AG09309 (cell line): ENCODE results near the gene MARK3.

Experiments
- DNase-seq: peaks from one replicate; pipeline ENCODE4 v3.0.0-alpha.2; 2010; ENCODE audit warnings: low read depth
- H3K4me3 ChIP-seq: 2 replicates; pipeline ENCODE4 v1.5.1; 2011; ENCODE audit warnings: mild to moderate bottlenecking, low read depth, low read length, moderate library complexity; ENCODE audit not compliant: control insufficient read depth
- TF ChIP-seq, protein P1 (sequence below): IDR thresholded peaks from 2 replicates; pipeline ENCODE4 v1.5.1; 2011; ENCODE audit warnings: mild to moderate bottlenecking, low read depth, low read length, inconsistent platforms; ENCODE audit not compliant: insufficient read depth, control insufficient read depth; ENCODE audit errors: missing control alignments

MARK3 gene

DNA sequence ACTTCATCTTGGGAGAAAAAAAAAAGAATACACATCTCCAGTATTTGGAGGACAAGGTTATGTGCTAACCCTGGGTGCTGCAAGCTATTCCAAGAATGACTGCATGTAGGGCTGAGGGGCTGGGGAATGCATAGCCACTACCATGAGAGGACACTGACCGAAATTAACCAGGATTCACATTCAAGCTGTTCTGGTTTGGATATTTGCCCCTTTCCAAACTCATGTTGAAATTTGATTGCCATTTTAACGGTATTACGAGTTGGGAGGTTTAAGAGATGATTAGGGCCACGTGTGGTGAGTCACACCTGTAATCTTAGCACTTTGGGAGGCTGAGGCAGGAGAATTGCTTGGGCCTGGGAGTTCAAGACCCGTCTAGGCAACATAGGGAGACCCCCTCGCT lies 18.5 kb upstream of the MARK3 start:
- no peak overlapping the region for H3K4me3 ChIP-seq
- TF ChIP-seq, protein P1, sequence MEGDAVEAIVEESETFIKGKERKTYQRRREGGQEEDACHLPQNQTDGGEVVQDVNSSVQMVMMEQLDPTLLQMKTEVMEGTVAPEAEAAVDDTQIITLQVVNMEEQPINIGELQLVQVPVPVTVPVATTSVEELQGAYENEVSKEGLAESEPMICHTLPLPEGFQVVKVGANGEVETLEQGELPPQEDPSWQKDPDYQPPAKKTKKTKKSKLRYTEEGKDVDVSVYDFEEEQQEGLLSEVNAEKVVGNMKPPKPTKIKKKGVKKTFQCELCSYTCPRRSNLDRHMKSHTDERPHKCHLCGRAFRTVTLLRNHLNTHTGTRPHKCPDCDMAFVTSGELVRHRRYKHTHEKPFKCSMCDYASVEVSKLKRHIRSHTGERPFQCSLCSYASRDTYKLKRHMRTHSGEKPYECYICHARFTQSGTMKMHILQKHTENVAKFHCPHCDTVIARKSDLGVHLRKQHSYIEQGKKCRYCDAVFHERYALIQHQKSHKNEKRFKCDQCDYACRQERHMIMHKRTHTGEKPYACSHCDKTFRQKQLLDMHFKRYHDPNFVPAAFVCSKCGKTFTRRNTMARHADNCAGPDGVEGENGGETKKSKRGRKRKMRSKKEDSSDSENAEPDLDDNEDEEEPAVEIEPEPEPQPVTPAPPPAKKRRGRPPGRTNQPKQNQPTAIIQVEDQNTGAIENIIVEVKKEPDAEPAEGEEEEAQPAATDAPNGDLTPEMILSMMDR: no peak
- peak; percentile 76 for DNase-seq

- no peak overlapping the region for H3K4me3 ChIP-seq
- no peak for DNase-seq
- TF ChIP-seq, protein P1: no peak
Measured at GRCh38 chr14:103367995-103368394, 17.2 kb upstream of the MARK3 start.

- TF ChIP-seq, protein P1: no peak
- no peak for DNase-seq
- H3K4me3 ChIP-seq: no peak overlapping the region
Measured at GRCh38 chr14:103370087-103370486, 15.1 kb upstream of the MARK3 start.

DNA sequence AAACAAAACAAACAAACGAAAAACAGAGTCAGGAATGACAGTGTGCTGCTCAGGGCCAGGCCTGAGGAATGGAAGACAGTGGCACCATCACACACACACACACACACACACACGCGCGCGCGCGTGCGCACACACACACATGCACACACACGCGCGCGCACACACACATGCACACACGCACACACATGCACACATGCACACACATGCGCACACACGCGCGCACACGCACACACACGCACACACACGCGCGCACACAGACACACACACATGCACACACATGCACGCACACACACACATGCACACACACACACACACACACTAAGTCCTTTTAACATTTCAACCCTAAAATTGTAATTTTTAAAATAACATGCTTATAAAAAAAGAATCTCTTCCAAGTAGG lies 13.2 kb upstream of the MARK3 start:
- TF ChIP-seq, protein P1: no peak
- H3K4me3 ChIP-seq: no peak overlapping the region
- DNase-seq: no peak

DNA sequence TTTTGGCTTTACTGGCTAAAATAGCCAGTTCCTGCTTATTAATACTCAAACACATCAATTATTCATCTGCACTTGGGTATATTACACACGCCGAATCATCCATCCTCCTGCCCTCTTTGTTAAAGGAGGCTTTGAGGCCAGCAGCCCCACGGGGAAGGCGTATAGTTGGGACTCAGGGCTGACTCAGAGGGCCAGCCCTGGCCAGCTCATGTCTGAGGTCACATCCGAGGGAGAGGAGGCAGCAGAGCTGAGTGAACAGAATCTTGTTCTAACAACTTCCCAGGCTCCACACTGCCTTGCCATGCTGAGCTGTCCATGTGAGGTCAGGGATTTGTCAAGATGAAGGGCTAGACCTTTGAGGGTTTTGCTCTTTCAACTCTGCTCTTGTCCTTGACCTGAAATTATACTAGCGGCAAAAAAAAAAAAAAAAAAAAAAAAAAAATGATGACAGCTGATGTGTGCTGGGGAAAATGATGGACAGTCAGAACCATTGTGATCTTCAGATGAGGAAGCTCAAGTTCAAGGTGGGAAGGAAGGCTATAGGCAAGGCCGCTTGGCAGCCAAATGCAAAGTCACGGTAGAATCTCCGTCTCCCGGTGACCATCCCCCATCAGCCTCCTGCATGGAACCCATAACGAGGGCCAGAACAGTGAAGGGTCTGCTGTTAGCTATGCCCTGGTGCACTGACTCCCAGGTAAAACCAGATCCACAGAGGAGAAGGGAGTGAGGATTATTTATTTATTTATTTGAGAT lies 12.5 kb upstream of the MARK3 start:
- DNase-seq: peak; percentile 63
- TF ChIP-seq, protein P1: no peak
- H3K4me3 ChIP-seq: no peak overlapping the region

DNA sequence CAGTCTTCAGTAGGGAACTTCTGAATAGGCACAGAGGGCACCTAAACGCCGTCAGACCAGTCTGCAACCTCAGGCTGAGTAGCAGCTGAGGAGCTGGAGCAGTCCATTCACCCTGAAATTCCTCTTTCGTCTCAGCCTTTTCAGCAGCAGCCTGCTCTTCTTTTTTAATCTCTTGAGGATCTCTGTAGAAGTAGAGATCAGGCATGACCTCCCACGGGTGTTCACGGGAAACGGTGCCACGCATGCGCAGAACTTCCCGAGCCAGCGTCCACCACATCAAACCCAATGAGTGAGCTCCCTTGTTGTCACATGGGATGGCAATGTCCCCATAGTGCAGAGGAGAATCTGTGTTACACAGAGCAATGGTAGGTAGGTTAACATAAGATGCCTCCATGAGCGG lies 11.1 kb upstream of the MARK3 start:
- TF ChIP-seq, protein P1: no peak
- H3K4me3 ChIP-seq: no peak overlapping the region
- DNase-seq: no peak
